D721Med (cell line): ENCODE results near the gene NBPF1.
"Not testable (repeated sequence)": the region's sequence is repeated elsewhere in the genome, so short reads cannot be mapped to it uniquely, and the experiment has no call there.

Source experiments
- DNase-seq: peaks from one replicate; pipeline ENCODE4 v3.0.0; 2011; ENCODE audit warnings: low spot score; ENCODE audit not compliant: insufficient read length
- FAIRE-seq: peaks from 2 replicates; lab custom pipeline; 2011; peaks lifted over from hg19 to GRCh38; lab: Jason Lieb, UNC
- TF ChIP-seq, protein P1 (sequence below): IDR thresholded peaks from 2 replicates; pipeline ENCODE4 v1.5.1; 2012; ENCODE audit warnings: mild to moderate bottlenecking, control low read depth; ENCODE audit not compliant: insufficient read depth; ENCODE audit errors: missing control alignments

NBPF1 gene

GRCh38 chr1:16521288-16521583, 92.1 kb downstream of the NBPF1 start:
- no peak for DNase-seq
- FAIRE-seq = no peak
- TF ChIP-seq, protein P1, sequence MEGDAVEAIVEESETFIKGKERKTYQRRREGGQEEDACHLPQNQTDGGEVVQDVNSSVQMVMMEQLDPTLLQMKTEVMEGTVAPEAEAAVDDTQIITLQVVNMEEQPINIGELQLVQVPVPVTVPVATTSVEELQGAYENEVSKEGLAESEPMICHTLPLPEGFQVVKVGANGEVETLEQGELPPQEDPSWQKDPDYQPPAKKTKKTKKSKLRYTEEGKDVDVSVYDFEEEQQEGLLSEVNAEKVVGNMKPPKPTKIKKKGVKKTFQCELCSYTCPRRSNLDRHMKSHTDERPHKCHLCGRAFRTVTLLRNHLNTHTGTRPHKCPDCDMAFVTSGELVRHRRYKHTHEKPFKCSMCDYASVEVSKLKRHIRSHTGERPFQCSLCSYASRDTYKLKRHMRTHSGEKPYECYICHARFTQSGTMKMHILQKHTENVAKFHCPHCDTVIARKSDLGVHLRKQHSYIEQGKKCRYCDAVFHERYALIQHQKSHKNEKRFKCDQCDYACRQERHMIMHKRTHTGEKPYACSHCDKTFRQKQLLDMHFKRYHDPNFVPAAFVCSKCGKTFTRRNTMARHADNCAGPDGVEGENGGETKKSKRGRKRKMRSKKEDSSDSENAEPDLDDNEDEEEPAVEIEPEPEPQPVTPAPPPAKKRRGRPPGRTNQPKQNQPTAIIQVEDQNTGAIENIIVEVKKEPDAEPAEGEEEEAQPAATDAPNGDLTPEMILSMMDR = no peak

DNA sequence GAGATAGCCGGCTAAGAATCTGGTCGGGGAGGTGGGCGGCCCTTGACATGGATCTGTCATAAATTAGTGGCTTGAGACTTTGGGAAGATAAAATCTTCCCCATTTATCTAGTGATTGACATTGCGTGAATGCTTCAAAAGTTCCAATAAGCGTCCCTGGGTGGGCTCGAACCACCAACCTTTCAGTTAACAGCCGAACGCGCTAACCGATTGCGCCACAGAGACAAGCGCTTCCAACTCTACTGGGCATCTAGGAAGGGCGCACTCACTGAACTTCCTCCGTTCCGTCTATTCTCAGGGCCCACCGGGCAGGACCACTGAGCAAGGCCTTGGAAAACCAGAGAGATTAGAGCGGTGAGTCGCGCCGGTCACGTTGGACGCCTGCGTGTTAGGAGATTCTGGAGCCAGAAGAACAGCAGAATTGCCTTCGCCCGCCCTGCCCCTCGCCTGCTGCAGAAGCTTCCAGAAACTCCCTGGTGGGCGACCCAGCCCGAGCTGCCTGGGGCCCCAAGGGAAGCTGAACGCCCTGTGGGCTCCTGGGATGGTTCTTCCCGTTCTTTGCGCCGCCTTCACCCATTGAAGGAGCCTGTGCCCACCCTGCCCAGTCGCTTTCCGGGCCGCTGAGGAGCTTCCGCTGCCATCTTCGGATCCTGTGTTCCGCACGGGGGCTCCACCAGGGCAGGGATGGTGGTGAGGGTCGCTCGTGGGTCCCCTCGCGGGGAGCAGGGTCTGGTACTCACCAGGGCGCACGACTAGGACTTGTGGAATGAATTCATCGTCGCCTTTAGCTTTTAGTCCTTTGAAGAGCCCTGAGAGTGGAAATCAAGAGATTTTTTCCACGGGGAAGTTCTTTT, 92.7 kb downstream of the NBPF1 start:
- not testable (repeated sequence) for FAIRE-seq

DNA sequence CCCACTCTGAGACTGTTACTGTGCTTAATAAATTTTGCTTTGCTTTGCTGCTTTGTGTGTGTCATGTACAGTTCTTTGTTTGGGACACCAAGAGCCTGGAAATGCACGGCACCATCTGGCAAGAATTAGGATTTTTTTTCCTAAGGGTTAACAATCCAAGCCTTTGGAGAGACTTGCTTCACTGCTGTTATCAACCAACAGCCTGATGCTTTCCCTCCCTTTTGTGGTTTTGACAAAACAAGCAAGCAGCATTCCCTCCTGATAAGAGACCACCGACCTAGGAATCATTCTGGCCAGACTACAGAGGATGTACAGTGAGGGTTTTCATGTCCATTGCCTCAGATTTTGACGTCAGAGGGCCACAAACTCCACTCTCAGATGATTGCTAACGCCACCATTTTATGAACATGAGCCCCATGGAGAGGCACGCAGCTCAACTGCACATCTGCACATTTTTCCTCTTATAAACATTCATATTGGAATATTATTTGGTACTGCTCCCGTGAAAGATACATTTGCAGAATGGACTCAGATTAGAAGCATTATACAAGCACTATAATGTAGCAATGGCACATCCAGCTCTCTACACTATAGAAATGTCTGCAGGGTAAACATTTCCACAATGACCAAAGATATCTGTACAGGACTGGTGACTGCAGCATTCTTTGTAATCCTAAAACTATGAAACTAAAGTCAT, 94.0 kb downstream of the NBPF1 start:
- DNase-seq, FAIRE-seq: not testable (repeated sequence)

More for the DNA sequence above, 92.7 kb downstream of the NBPF1 start:
- not testable (repeated sequence) for DNase-seq

DNA sequence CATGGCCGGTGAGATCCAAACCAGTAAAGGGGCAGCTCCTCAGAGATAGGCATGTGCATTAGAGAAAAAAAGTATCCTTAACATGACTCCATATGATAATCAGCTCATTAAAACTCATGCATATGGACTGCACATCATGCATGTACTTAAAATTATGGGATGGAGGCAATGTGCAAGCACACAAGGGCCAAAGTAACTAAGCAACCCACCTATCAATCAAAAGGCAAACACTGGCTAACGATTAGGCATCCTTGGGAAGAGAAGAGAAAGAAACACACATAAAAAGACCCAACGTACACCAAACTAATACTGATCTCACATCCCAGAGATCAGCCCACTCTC, 94.5 kb downstream of the NBPF1 start:
- not testable (repeated sequence) for DNase-seq, FAIRE-seq

- not testable (repeated sequence) for FAIRE-seq, DNase-seq
Measured at GRCh38 chr1:16516694-16517410, 96.5 kb downstream of the NBPF1 start.

DNA sequence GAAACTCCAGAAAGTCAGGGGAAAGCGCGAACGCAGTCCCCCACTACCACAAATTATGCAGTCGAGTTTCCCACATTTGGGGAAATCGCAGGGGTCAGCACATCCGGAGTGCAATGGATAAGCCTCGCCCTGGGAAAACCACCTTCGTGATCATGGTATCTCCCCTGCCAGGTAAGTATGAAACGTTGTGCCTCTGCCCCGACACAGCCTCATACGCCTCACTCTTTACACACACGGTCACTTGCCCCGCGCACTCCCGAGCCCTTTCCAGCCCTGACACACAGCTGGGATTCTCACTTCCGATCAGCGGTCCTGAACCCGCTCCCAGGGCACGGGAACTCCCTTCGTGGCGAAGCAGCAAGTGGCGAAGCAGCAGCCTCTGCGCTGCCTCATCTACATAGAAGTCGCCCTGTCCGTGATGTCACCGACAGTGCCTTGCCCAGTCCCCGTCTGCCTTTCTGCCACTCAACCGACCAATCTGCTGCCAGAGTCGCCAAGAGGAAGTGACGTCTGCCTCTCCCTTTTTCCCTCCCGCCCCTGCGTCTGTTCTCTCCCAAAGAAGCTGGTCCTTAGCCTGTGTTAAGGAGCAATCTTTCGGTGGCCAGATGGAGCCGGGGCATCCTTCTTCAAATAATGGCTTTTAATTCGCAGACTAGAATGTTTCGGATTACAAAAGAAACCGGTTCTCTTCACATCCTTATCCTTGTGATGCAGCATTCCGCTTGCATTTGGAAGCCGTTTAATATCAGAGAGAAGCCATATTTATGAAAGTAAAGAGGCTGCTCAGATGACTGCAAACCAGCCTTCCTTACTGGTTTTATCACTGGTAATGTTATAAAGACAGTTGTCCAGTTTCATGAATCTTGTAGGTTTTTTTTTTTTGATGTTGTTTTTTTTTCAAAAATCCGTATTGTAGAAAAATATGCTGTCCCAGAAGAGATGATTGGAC, 99.0 kb downstream of the NBPF1 start, which contains the start of gene RNU1-1:
Gene RNU1-1 (minus strand): TSS at position 179 of the 949 bp plus-strand sequence.
- FAIRE-seq = not testable (repeated sequence)

DNA sequence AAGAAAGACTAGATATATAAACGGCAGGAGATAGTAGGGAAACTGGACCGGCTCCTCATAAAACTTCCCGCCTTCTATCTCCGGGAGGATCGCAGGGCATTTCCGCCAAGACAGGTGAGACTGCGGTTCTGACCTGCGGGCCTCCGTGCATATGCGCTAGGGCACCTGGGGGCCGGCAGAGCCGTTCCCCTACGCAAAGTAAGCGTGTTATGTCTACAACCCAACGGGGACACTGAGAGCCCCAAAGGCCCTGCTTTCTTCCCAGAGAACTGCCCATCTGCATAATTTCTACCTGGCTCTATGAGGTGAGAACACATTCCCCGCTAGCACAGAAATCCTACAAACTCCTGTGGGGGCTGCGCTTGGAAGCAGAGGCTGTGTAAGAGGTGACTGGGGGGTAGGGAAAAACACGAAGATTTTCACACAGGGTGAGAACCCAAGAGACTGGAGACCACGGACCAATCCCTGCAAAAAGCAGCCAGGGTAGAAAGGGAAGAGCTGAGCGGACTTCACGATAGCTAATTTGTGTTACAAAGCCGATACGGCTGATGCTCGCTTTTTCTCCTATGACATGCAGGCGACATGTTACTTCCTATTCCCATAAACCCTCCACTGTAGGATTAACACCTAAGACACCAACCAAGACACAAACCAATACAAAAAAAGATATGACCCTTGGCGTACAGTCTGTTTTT, 99.8 kb downstream of the NBPF1 start:
- not testable (repeated sequence) for FAIRE-seq, DNase-seq

More for the DNA sequence above, 99.0 kb downstream of the NBPF1 start, which contains the start of gene RNU1-1:
- not testable (repeated sequence) for DNase-seq

DNA sequence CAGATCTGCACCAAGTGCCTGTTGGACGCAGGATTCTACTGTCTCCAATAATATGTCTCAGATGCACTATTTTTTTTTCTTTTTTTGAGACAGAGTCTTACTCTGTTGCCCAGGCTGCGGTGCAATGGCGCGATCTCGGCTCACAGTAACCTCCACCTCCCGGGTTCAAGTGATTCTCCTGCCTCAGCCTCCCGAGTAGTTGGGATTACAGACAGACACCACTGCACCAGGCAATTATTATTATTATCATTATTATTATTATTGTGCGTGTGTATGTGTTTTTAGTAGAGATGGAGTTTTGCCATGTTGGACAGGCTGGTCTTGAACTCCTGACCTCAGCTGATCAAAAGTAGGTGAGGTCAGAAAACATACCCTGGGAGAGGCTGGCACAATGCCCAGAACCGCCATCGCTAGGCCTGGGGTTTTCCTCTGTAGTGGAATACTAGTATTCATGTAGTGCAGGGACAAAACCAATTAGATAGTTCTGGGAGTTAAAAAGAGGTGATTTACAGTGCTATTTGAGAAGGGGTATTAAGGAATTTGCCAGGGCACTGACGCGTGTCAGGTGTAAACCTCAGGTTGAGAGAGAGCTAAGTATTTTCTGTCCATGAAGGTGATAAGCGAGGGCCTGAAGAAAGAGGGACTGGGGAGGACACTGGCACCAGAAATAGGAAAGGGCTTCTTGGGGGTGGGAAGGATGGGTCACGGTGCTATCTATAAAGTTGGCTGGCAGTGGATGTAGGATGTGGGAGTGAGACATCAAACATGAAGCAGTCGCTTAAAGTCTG, 100.5 kb downstream of the NBPF1 start:
- DNase-seq, FAIRE-seq: not testable (repeated sequence)
